Measurements from ENCODE around the gene ECE1.

- no peak for TF ChIP-seq SPI1 (IDR thresholded peaks at IDR 0.05; ENCODE audit: borderline replicate concordance, low read depth)
- no peak for TF ChIP-seq POLR2AphosphoS5 (IDR thresholded peaks at IDR 0.05; ENCODE audit: low read depth)
- TF ChIP-seq, protein P1, sequence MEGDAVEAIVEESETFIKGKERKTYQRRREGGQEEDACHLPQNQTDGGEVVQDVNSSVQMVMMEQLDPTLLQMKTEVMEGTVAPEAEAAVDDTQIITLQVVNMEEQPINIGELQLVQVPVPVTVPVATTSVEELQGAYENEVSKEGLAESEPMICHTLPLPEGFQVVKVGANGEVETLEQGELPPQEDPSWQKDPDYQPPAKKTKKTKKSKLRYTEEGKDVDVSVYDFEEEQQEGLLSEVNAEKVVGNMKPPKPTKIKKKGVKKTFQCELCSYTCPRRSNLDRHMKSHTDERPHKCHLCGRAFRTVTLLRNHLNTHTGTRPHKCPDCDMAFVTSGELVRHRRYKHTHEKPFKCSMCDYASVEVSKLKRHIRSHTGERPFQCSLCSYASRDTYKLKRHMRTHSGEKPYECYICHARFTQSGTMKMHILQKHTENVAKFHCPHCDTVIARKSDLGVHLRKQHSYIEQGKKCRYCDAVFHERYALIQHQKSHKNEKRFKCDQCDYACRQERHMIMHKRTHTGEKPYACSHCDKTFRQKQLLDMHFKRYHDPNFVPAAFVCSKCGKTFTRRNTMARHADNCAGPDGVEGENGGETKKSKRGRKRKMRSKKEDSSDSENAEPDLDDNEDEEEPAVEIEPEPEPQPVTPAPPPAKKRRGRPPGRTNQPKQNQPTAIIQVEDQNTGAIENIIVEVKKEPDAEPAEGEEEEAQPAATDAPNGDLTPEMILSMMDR (IDR thresholded peaks at IDR 0.05; ENCODE audit: insufficient read depth, low read length) = no peak
- TF ChIP-seq, protein P2, sequence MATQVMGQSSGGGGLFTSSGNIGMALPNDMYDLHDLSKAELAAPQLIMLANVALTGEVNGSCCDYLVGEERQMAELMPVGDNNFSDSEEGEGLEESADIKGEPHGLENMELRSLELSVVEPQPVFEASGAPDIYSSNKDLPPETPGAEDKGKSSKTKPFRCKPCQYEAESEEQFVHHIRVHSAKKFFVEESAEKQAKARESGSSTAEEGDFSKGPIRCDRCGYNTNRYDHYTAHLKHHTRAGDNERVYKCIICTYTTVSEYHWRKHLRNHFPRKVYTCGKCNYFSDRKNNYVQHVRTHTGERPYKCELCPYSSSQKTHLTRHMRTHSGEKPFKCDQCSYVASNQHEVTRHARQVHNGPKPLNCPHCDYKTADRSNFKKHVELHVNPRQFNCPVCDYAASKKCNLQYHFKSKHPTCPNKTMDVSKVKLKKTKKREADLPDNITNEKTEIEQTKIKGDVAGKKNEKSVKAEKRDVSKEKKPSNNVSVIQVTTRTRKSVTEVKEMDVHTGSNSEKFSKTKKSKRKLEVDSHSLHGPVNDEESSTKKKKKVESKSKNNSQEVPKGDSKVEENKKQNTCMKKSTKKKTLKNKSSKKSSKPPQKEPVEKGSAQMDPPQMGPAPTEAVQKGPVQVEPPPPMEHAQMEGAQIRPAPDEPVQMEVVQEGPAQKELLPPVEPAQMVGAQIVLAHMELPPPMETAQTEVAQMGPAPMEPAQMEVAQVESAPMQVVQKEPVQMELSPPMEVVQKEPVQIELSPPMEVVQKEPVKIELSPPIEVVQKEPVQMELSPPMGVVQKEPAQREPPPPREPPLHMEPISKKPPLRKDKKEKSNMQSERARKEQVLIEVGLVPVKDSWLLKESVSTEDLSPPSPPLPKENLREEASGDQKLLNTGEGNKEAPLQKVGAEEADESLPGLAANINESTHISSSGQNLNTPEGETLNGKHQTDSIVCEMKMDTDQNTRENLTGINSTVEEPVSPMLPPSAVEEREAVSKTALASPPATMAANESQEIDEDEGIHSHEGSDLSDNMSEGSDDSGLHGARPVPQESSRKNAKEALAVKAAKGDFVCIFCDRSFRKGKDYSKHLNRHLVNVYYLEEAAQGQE (IDR thresholded peaks at IDR 0.05; ENCODE audit: insufficient replicate concordance, low read depth) = no peak
- TF ChIP-seq GABPA (IDR thresholded peaks at IDR 0.05; ENCODE audit: low read depth) = no peak
These were observed 11.9 kb downstream of the ECE1 start for GRCh38 chr1:21278208-21278859.

All from HL-60 (cell line).